ENCODE measurements around the gene DLX2. TPM values are rescaled to one million over a fixed set of nuclear protein-coding genes. Genes with fewer than 3 reads are reported as not detected.
"Not testable (repeated sequence)": the region's sequence is repeated elsewhere in the genome, so short reads cannot be mapped to it uniquely, and the experiment has no call there.

DLX2 gene
- total and polyA plus RNA-seq, 2 donors: 0.09 to 0.43 TPM

DNA sequence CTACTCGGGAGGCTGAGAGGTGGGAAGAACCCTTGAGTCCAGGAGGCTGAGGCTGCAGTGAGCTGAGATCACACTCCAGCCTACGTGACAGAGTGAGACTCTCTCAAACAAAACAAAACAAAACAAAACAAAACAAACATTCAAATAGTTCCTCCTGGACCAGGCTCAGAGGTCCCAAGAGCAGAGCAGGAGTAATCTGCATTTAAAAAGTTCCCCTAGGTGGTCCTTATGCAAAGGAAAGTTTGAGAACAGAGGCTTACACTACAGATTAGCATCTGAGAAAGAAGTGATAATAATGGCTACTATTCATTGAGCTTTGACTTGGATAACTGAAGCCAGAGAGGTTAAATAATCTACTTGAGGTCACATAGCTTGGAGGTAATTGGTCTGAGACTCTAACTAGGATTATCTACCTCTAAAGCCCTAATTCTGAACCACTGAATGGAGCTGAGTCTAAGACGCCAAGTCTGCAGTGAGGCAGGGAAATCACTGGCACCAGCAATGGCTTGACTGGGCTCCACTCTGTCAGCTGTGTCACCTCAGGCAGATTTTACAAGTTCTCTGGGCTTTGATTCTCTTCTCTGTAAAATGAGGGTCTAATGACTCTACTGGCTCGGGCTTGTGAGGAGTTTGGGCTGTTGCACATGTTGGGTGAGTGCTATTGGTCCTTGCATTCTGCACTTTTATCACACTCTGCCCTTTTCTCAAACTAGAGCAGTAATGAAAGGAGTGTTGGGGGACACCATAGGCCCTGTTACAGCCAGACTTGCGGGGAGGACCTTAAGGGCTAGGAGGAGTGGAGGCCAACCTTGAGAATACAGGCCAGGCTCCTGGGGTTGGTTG, 29.2 kb upstream of the DLX2 start:
- no peaks in the 10 kb centered on the region for H3K4me1 ChIP-seq (ENCODE audit: control insufficient read depth in 2 of 2, insufficient read depth in 2 of 2, low read length in 2 of 2)
- H3K27me3 ChIP-seq (ENCODE audit: control insufficient read depth in 2 of 2, insufficient read depth in 1 of 2, low read length in 1 of 2): no peaks in the 10 kb centered on the region
- H3K36me3 ChIP-seq (ENCODE audit: control insufficient read depth in 2 of 2, insufficient read depth in 2 of 2, low read length in 1 of 2): no peaks in the 10 kb centered on the region
- WGBS: 96% methylated on average over 5 of the region's 5 CpGs
- no peak overlapping the region for H3K27ac ChIP-seq (ENCODE audit: low read depth in 1 of 2, low read length in 1 of 2)
- H3K4me3 ChIP-seq (ENCODE audit: low read length in 2 of 2): no peak overlapping the region
- no peaks in the 10 kb centered on the region for H3K9me3 ChIP-seq (ENCODE audit: control insufficient read depth in 2 of 2, insufficient read depth in 1 of 2, low read length in 1 of 2)
- DNase-seq (ENCODE audit: low read depth in 6 of 9, low spot score in 9 of 9): no peak

DNA sequence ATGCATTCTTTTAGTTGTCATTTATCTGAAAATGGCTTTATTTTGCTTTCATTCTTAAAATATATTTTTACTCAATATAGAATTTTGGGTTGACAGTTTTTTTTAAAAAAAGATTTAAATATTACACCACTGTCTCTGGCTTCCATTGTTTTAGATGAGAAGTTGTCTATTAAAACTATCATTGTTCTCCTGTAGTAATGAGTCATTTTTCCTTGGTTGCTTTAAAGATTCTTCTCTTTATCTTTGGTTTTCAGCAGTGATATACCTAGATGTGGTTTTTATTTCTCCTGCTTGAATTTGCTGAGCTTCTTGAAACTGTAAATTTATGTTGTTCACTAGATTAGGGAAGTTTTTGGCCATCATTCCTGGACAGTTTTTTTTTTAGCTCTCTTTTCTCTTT, 26.7 kb upstream of the DLX2 start:
- Histone ChIP-seq H3K36me3 (ENCODE audit: control insufficient read depth in 2 of 2, insufficient read depth in 2 of 2, low read length in 1 of 2) (no peaks in the 10 kb centered on the region), H3K4me3 (ENCODE audit: low read length in 2 of 2) (no peak overlapping the region), H3K27ac (ENCODE audit: low read depth in 1 of 2, low read length in 1 of 2) (no peak overlapping the region)

DNA sequence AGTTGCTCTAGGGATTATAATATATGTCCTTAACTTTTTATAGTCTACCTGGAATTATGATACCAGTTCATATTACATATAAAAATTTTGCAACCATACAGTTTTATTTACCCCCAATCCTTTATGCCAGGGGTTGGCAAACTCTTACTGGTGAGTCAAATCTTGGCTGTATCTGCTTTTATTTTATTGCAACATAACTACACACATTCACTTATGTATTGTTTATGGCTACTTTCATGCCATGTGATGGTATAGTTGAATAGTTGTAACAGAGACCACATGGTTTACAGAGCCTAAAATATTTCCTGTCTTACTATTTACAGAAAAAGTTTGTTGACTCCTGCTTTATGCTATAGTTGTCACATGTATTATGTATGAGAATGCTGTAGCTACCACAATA, 25.8 kb upstream of the DLX2 start:
- H3K27me3 ChIP-seq (ENCODE audit: control insufficient read depth in 2 of 2, insufficient read depth in 1 of 2, low read length in 1 of 2): no peaks in the 10 kb centered on the region
- no peaks in the 10 kb centered on the region for H3K9me3 ChIP-seq (ENCODE audit: control insufficient read depth in 2 of 2, insufficient read depth in 1 of 2, low read length in 1 of 2)
- no peak overlapping the region for H3K4me3 ChIP-seq (ENCODE audit: low read length in 2 of 2)
- no peak for DNase-seq (ENCODE audit: low read depth in 6 of 9, low spot score in 9 of 9)
- H3K4me1 ChIP-seq (ENCODE audit: control insufficient read depth in 2 of 2, insufficient read depth in 2 of 2, low read length in 2 of 2): no peaks in the 10 kb centered on the region
- no peaks in the 10 kb centered on the region for H3K36me3 ChIP-seq (ENCODE audit: control insufficient read depth in 2 of 2, insufficient read depth in 2 of 2, low read length in 1 of 2)
- no peak overlapping the region for H3K27ac ChIP-seq (ENCODE audit: low read depth in 1 of 2, low read length in 1 of 2)

More for the DNA sequence above, 26.7 kb upstream of the DLX2 start:
- H3K9me3 ChIP-seq (ENCODE audit: control insufficient read depth in 2 of 2, insufficient read depth in 1 of 2, low read length in 1 of 2): no peaks in the 10 kb centered on the region
- DNase-seq (ENCODE audit: low read depth in 6 of 9, low spot score in 9 of 9): no peak
- no peaks in the 10 kb centered on the region for H3K27me3 ChIP-seq (ENCODE audit: control insufficient read depth in 2 of 2, insufficient read depth in 1 of 2, low read length in 1 of 2)
- no peaks in the 10 kb centered on the region for H3K4me1 ChIP-seq (ENCODE audit: control insufficient read depth in 2 of 2, insufficient read depth in 2 of 2, low read length in 2 of 2)

DNA sequence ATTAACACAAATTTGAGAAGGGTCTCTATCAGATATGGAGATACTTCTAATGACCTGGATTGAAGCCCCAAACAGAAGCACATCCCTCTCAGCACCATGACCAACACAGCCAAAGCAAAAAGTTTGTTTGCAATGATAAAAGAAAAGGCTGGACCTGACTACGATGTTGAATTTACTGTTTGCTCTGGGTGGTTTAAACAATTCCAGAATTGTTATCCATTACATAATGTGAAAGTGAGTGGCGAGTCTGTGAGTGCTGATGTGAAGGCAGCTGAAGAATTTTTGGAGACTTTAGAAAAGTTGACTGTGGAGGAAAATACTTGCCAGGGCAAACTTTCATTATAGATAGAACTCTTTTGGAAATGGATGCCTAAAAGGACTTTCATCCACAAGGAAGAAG, 17.4 kb upstream of the DLX2 start:
- H3K4me3 ChIP-seq (ENCODE audit: low read length in 2 of 2): no peak overlapping the region
- no peaks in the 10 kb centered on the region for H3K4me1 ChIP-seq (ENCODE audit: control insufficient read depth in 2 of 2, insufficient read depth in 2 of 2, low read length in 2 of 2)
- WGBS: 93% methylated on average over 2 of the region's 2 CpGs
- no peaks in the 10 kb centered on the region for H3K27me3 ChIP-seq (ENCODE audit: control insufficient read depth in 2 of 2, insufficient read depth in 1 of 2, low read length in 1 of 2)
- H3K9me3 ChIP-seq (ENCODE audit: control insufficient read depth in 2 of 2, insufficient read depth in 1 of 2, low read length in 1 of 2): no peaks in the 10 kb centered on the region
- no peaks in the 10 kb centered on the region for H3K36me3 ChIP-seq (ENCODE audit: control insufficient read depth in 2 of 2, insufficient read depth in 2 of 2, low read length in 1 of 2)
- no peak overlapping the region for H3K27ac ChIP-seq (ENCODE audit: low read depth in 1 of 2, low read length in 1 of 2)
- no peak for DNase-seq (ENCODE audit: low read depth in 6 of 9, low spot score in 9 of 9)

DNA sequence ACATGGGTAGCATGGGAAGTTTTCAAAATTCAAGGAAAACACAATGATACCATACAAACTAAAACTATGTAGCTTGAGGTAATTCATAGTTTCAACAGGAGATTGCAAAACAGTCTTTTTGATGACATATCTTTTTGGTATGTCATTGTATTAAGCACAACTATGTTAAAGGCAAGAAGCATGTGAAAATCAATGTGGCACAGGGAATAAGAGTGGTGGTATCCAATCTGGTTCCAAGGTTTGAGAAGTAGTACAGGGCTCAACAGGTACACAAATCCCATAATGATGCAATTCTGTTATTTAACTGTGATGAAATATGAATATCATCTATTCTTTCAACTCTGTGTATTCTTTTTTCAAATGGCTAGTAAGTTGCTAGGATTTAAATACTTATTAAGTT, 16.4 kb upstream of the DLX2 start:
- no peaks in the 10 kb centered on the region for H3K9me3 ChIP-seq (ENCODE audit: control insufficient read depth in 2 of 2, insufficient read depth in 1 of 2, low read length in 1 of 2)
- no peaks in the 10 kb centered on the region for H3K36me3 ChIP-seq (ENCODE audit: control insufficient read depth in 2 of 2, insufficient read depth in 2 of 2, low read length in 1 of 2)
- no peak for DNase-seq (ENCODE audit: low read depth in 6 of 9, low spot score in 9 of 9)
- no peak overlapping the region for H3K4me3 ChIP-seq (ENCODE audit: low read length in 2 of 2)
- H3K27me3 ChIP-seq (ENCODE audit: control insufficient read depth in 2 of 2, insufficient read depth in 1 of 2, low read length in 1 of 2): no peaks in the 10 kb centered on the region
- no peaks in the 10 kb centered on the region for H3K4me1 ChIP-seq (ENCODE audit: control insufficient read depth in 2 of 2, insufficient read depth in 2 of 2, low read length in 2 of 2)
- H3K27ac ChIP-seq (ENCODE audit: low read depth in 1 of 2, low read length in 1 of 2): no peak overlapping the region

DNA sequence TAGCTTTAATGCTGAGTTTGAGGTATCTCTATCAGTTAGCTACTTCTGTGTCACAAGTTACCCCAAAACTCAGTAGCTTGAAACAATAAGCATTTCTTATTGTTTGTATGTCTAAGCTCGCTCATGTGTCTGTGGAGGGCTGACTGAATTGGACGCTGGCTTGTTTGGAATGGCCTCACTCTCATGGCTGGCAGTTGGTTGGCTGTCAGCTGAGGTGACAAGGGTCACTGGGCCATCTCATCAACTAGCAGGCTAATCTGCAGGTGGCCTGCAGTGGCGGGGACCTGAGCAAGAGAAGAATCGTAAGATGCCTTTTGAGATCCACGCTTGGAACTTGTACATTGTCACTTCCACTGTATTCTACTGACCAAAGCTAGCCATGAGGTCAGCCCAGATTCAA, 13.4 kb upstream of the DLX2 start:
- Histone ChIP-seq H3K4me1 (ENCODE audit: control insufficient read depth in 2 of 2, insufficient read depth in 2 of 2, low read length in 2 of 2) (no peaks in the 10 kb centered on the region), H3K27me3 (ENCODE audit: control insufficient read depth in 2 of 2, insufficient read depth in 1 of 2, low read length in 1 of 2) (peaks cover 0 to 5% of the 10 kb centered on the region in 2 donors), H3K27ac (ENCODE audit: low read depth in 1 of 2, low read length in 1 of 2) (no peak overlapping the region), H3K36me3 (ENCODE audit: control insufficient read depth in 2 of 2, insufficient read depth in 2 of 2, low read length in 1 of 2) (no peaks in the 10 kb centered on the region), H3K9me3 (ENCODE audit: control insufficient read depth in 2 of 2, insufficient read depth in 1 of 2, low read length in 1 of 2) (no peaks in the 10 kb centered on the region), H3K4me3 (ENCODE audit: low read length in 2 of 2) (no peak overlapping the region)
- WGBS: 96% methylated on average over 5 of the region's 5 CpGs
- no peak for DNase-seq (ENCODE audit: low read depth in 6 of 9, low spot score in 9 of 9)

DNA sequence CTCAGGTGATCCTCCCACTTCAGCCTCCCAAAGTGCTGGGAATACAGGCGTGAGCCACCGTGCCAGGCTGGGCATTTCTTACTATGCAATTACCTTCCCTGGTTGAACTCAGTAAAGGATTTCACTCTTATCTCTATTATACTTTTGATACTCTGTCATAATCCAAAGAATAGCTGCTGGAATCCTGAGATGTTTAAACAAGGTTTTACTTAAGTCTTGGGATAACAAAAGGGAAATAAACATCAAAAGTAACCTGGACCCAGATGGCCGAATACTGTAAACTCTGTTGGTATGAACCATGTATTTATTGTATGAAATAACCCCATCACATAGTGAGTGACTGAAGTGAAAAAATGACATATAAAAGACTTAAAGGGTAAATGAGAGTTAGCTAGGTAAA, 11.9 kb upstream of the DLX2 start:
- 96% methylated on average over 3 of the region's 3 CpGs for WGBS
- peaks cover 5 to 17% of the 10 kb centered on the region in 2 donors for H3K27me3 ChIP-seq (ENCODE audit: control insufficient read depth in 2 of 2, insufficient read depth in 1 of 2, low read length in 1 of 2)

DNA sequence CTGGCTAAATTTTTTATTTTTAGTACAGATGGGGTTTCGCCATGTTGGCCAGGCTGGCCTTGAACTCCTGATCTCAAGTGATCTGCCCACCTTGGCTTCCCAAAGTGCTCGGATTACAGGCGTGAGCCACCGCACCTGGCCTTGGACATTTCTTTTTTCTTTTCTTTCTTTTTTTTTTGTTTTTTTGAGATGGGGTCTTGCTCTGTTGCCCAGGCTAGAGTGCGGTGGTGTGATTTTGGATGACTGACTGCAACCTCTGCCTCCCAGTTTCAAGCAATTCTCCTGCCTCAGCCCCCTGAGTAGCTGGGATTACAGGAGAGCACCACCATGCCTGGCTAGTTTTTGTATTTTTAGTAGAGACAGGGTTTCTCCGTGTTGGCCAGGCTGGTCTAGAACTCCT, 11.5 kb upstream of the DLX2 start:
- WGBS: 99% methylated on average over 6 of the region's 6 CpGs
- not testable (repeated sequence) for H3K4me3 ChIP-seq (ENCODE audit: low read length in 2 of 2); H3K27ac ChIP-seq (ENCODE audit: low read depth in 1 of 2, low read length in 1 of 2); H3K36me3 ChIP-seq (ENCODE audit: control insufficient read depth in 2 of 2, insufficient read depth in 2 of 2, low read length in 1 of 2); DNase-seq (ENCODE audit: low read depth in 6 of 9, low spot score in 9 of 9); H3K9me3 ChIP-seq (ENCODE audit: control insufficient read depth in 2 of 2, insufficient read depth in 1 of 2, low read length in 1 of 2)
- peaks cover 0 to 11% of the 10 kb centered on the region in 2 donors for H3K4me1 ChIP-seq (ENCODE audit: control insufficient read depth in 2 of 2, insufficient read depth in 2 of 2, low read length in 2 of 2)
- peaks cover 7 to 21% of the 10 kb centered on the region in 2 donors for H3K27me3 ChIP-seq (ENCODE audit: control insufficient read depth in 2 of 2, insufficient read depth in 1 of 2, low read length in 1 of 2)

More for the DNA sequence above, 11.9 kb upstream of the DLX2 start:
- no peaks in the 10 kb centered on the region for H3K36me3 ChIP-seq (ENCODE audit: control insufficient read depth in 2 of 2, insufficient read depth in 2 of 2, low read length in 1 of 2)
- H3K27ac ChIP-seq (ENCODE audit: low read depth in 1 of 2, low read length in 1 of 2): no peak overlapping the region
- DNase-seq (ENCODE audit: low read depth in 6 of 9, low spot score in 9 of 9): no peak
- no peak overlapping the region for H3K4me3 ChIP-seq (ENCODE audit: low read length in 2 of 2)
- H3K9me3 ChIP-seq (ENCODE audit: control insufficient read depth in 2 of 2, insufficient read depth in 1 of 2, low read length in 1 of 2): no peaks in the 10 kb centered on the region
- H3K4me1 ChIP-seq (ENCODE audit: control insufficient read depth in 2 of 2, insufficient read depth in 2 of 2, low read length in 2 of 2): peaks cover 0 to 8% of the 10 kb centered on the region in 2 donors

DNA sequence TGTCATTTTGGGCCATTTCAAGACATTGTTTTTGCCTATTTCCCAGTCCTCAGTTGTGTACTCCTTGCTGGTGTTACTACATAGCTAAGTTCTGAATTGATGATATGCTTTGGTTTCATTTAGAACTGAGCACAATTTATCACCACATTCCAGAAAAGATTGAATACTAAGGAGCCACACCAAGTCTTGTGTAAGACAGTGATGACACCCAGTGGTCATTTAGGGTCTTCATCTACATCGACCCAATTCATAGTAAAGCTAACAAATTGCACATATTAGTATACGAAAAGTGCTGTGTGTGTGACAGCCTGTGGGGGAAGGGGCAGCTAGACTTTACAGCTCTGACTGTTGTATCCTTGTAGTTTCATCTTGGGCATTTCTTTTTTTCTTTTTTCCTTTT, 10.9 kb upstream of the DLX2 start:
- H3K27ac ChIP-seq (ENCODE audit: low read depth in 1 of 2, low read length in 1 of 2): no peak overlapping the region
- peaks cover 13 to 27% of the 10 kb centered on the region in 2 donors for H3K27me3 ChIP-seq (ENCODE audit: control insufficient read depth in 2 of 2, insufficient read depth in 1 of 2, low read length in 1 of 2)
- WGBS: 75% methylated on average over 2 of the region's 2 CpGs
- no peak overlapping the region for H3K4me3 ChIP-seq (ENCODE audit: low read length in 2 of 2)
- peak in 2 of 9 donors; percentile 21 to 34 for DNase-seq (ENCODE audit: low read depth in 6 of 9, low spot score in 9 of 9)
- no peaks in the 10 kb centered on the region for H3K36me3 ChIP-seq (ENCODE audit: control insufficient read depth in 2 of 2, insufficient read depth in 2 of 2, low read length in 1 of 2)
- no peaks in the 10 kb centered on the region for H3K9me3 ChIP-seq (ENCODE audit: control insufficient read depth in 2 of 2, insufficient read depth in 1 of 2, low read length in 1 of 2)
- H3K4me1 ChIP-seq (ENCODE audit: control insufficient read depth in 2 of 2, insufficient read depth in 2 of 2, low read length in 2 of 2): peaks cover 0 to 12% of the 10 kb centered on the region in 2 donors

Data from thymus (tissue), 11 donors.